ENCODE measurements around the gene CXCL17.

DNA sequence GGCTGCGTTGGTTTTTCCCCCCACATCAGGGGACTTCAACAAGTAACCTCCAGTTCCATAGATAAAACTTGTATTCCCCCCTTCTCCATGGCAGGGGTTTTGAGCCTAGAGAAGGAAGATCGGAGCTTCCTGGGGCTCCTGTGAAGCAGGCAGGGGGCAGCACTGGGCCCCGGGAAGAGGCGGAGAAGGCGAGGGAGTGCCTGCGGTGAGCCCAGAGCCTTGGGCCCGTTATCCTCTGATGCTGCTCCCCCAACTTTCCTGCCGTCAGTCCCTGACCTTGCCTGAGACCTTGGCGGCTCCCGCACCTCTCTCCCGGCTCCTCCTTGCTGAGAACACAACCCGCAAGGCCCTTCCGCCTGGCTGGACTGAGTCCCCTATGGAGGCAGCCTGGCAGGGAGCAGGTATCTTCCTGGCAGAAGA is 18.0 kb downstream of the CXCL17 start:
- no peak for TF ChIP-seq POLR2AphosphoS5 (IDR thresholded peaks at IDR 0.05; ENCODE audit: low read depth, low read length)
- no peak for TF ChIP-seq POLR2A (IDR thresholded peaks at IDR 0.05; ENCODE audit: low read depth, low read length)
- TF ChIP-seq TAF1 (IDR thresholded peaks at IDR 0.05; ENCODE audit: low read depth, low read length): no peak
- TF ChIP-seq POU2F2 (IDR thresholded peaks at IDR 0.05; ENCODE audit: low read depth, low read length): no peak
- no peak for TF ChIP-seq SPI1 (IDR thresholded peaks at IDR 0.05; ENCODE audit: low read depth, low read length)

Measured in GM12891 (cell line).